ENCODE measurements around the gene TBC1D10A.

TBC1D10A gene

DNA sequence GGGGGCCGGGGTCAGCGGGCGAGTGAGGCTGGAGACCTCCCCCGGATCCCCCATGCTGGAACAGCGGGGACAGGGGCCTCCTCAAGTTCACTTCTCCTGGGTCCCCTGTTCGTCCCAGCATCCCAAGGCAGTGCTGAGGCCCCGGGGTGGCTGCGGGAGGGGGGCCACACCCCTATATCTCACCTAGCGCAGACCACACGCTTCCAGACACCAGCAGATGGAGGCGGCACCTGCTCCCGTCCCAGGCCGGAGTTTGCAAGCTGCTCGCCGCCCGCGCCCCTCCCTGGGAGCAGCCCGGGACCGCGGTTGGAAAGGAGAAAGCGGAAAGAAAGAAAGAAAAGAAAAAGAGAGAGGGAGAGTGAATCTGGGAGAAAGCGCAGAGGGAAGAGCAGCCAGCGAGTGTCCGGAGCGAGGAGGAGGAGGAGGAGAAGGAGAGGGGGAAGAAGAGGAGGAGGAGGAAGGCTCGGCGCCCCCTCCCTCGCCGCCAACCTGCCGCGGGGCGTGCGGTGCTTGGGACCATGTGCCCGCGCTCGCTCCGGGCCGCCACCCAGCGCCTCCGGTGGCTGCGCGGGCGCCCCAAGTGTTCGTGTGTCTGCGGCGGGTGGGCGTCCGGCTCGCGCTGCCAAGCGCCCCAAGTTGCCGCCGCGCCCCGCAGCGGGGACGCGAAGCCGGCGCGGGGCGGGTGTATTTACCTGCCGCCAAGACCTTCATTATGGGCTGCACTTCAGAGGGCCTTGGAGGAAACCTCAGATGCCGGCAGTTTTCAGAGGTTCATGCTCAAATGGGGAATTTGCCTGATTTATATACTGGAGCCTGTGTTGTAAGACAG lies 80.5 kb downstream of the TBC1D10A start, which contains the start of gene LIF:
Gene LIF (minus strand): TSS at position 775 of the 829 bp plus-strand sequence. CDS start 64 bp downstream, at position 711.
- DNase-seq (ENCODE audit: low read depth): no peak

GRCh38 chr22:30245181-30245984 lies 81.4 kb downstream of the TBC1D10A start:
- DNase-seq (ENCODE audit: low read depth): no peak

DNA sequence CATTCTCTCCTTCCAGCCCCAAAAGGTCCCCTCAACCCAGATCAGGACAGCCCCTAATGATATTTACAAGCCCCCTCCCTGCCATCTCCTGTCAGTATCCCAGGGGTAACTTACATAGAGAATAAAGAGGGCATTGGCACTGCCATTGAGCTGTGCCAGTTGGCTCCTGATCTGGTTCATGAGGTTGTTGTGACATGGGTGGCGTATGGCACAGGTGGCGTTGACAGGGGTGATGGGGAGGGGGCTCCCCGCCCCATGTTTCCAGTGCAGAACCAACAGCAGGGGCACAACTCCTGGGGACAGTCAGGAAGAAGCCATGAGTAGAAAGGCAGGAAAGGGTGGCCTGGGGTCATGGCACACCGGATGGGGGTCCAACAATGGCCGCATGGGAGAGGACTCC lies 82.1 kb downstream of the TBC1D10A start:
- no peak for DNase-seq (ENCODE audit: low read depth)

DNA sequence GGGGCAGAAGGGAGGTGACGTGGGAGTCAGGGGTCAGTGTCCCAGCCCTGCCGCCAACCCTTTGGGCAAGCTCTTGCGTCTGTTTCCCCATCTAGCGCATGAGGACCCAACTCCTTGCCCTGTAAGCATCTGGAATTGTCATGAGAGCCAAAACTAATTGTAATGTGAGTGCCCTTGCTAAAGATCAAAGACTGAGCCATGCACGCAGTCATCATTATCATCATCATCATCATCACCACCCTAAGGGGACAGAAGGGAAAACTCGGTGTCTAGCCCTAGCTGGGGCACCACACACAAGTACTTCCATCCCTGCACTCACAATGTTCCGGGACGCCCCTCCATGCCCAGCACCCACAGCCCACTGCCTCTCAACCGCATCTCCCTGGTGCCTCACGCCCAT lies 82.7 kb downstream of the TBC1D10A start:
- no peak for DNase-seq (ENCODE audit: low read depth)

DNA sequence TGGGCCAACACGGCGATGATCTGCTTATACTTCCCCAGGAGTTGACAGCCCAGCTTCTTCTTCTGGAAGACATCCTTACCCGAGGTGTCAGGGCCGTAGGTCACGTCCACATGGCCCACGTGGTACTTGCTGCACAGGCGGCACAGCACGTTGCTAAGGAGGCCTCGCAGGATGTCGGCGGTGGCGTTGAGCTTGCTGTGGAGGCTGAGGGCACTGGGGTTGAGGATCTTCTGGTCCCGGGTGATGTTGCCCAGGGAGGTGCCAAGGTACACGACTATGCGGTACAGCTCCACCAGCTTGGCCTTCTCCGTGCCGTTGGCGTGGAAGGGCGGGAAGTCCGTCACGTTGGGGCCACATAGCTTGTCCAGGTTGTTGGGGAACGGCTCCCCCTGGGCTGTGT lies 83.1 kb downstream of the TBC1D10A start:
- DNase-seq (ENCODE audit: low read depth): no peak

Data from GM04503 (cell line).